ENCODE measurements around the gene MOG.

Gene MOG

DNA sequence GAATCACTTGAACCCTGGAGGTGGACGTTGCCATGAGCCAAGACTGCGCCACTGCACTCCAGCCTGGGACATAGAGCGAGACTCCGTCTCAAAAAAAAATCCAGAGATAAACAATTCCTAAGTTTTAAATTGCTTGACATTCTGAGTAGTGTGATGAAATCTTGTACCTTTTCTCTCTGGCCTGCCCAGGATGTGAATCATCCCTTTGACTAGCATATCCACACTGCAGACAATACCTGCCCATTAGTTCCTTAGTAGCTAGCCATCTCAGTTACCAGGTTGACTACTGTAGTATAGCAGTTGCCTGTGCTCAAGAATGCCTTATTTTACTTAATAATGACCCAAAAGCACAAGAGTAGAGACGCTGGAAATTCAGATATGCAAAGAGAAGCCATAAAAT lies 21.2 kb downstream of the MOG start:
- no peak for DNase-seq

DNA sequence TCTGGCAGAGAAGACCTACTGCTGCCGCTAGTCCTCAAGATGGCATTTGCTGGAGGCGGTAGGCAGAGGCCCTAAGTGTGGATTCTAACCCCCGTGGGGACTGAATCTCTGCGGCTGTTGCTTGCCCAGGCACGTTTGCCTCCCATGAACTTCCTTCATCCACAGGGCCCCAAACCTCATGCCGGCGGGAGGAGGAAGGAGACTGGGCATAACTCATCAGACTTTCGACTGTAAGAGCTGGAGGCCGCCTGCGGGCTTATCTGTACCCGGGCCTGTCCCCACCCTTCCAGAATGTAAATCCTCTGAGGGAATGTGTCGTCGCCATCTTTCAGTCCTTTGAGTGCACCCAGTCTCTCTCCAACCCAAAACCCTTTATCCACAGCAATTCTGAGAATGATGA lies 23.1 kb downstream of the MOG start:
- DNase-seq, result no peak

DNA sequence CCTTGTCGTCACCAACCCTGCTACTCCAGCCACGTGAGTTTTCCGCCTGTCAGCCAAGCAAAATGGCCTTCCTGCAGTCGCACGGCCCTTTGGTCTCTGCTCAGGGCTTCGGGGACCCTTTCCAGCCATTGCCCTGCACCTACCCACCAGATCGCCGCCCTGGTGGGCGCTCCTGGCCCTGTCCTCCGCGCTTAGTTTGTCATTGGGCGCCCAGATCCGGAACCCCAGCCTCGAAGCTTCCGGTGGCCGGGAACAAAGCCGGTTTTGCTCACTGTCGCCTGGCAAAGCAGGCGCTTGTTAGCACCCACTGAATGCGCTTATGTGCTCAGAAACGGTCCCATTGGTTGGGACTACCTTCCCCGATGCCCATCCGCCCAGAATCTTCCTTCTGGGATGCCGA lies 23.5 kb downstream of the MOG start:
- DNase-seq, result no peak

DNA sequence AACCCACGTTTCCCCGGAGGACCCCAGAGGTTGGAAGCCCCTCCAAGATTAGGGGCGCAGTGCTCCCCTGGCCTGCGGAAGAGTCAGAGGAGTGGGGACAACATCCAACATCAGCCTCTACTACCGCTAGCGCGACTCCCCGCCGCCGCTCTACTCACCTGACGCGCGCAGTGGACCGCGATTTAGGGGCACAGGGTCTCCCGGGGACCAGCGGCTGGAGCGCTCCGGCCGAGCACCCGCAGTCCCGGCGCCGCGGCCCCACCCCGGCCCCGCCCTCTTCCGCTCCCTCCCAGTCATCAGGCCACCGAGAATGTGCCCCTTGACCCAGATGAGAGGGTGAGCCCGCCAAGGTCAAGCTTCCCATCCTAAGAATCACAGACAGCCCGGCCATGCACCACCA lies 24.0 kb downstream of the MOG start, which contains the start of gene ZFP57:
Gene ZFP57, minus strand, starts transcription at position 249 of the 400 bp plus-strand sequence. CDS start 4,149 bp downstream, outside the sequence.
- no peak for DNase-seq

DNA sequence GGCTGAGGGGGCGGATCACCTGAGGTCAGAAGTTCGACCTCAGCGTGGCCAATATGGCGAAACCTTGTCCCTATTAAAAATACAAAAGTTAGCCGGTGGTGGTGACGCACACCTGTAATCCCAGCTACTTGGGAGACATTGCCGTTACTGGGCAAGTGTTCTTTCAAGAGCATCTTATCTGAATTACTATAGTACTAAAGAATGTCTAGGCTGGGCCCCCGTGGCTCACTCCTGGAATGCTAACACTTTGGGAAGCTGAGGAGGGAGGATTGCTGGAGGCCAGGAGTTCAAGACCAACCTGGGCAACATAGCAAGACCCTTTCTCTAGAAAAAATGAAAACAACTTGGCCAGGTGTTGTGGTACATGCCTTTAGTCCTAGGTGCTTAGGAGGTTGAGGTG lies 24.9 kb downstream of the MOG start:
- DNase-seq, result no peak

DNA sequence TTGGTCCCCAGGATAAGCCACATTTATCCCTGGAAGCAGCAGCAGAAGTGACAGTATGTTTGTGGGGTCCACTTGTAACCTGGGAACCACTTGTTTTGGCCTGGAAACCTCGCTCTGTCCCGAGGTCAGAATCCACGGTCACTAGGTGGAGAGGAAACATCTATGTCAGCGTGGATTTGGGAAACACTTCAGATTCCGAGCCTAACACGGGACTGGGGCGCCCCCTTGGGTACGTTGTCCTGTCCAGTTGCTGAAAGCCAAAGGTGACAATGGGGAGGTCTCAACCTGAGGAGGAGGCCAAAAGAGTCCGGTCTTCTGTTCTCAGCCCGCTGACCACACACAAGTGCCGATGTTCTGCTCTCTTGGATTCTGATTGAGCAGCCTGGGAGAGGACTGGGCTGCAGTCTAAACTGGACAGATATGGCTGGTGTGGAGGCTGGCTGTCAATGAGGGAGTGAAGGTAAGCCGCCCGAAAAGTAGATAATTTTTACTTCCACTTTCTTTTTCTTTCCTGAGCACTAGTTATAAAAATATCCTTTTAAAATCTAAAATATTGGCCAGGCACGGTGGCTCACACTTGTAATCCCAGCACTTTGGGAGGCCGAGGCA lies 28.9 kb downstream of the MOG start:
- DNase-seq, result no peak

DNA sequence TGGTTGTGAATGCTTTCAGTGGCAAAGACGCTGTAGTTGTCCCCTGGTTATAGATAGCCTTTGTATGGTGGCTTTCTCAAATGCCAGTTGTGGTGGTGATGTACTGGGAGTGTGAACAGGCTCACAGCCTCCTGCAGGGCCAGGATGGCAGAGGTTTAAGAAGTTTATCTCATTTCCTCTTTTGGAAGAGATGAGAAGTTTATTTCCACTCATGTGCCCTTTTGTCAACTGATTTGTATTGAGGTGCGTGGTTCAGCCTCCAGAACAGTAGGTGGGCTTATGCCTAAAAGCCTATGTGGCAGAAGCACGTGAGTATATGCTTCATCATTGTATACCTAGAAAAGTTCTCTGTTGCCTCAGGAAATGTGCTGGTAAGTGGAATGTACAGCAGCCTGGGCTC lies 37.7 kb downstream of the MOG start:
- no peak for DNase-seq

DNA sequence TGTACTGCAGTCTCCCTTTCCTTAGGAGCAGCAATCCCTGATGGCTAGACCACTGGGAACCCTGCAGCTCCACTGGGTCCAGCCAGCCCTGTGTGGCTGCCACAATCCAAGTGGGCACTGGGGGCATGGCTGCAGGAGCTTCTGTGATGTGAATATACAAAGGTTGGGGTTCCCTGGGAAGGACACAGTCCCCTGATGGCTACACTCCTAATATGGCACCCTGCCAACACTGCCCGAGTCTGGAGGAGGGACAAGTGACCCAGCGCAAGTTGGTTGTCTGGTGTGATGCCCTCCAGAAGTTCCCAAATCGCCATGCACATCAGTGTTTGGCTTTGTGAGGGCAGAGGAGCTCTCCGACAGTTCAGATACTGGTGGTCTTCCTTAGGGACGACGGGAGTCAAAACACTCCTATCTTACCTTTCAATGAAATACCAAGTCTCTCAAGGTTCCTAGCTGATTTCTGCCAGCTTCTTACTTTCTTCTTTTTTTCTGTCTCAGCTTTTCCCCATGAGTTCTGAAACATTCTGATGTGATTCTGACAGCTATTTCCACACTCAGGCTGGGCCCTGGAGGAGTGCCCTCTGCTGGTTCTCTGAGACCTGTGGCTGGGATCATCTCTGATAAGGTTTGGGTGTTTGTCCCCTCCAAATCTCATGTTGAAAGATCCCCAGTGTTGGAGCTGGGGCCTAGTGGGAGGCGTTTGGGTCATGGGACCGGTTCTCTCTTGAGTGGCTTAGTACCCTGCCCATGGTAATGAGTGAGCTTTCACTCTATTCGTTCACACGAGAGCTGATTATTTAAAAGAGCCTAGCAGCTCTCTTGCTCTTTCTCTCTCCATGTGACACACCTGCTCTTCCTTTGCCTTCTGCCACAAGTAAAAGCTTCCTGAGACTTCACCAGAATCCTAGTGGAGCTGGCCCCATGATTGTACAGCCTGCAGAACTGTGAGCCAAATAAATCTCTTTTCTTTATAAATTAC lies 39.5 kb downstream of the MOG start:
- no peak for DNase-seq

DNA sequence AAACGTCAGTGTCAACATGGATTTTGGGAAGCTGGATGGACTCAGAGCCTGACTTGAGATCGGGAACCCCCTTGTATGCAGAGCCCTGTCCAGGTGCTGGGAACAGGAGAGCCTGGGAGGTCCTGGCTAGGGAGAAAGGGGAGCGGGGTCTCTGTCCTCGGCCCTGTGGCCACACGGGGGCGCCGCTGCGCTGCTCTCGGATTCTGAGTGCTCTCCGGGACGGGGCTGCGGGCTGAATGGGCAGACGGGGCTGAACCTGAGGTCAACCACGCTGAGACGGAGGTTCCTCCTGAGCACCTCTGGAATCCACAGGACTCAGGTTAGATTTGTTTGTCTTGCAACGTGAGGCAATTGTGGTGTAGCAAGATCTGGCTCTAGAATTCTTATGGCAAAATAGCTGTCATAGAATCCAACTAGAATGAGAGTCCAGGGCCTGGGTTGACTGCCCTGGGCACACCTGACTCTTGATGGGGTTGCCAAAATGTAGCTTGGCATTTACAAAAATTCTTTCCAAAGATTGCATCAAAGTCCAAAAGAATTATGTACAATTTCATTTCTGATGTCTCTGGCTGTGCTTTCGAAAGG lies 45.7 kb downstream of the MOG start:
- DNase-seq, result peak; percentile 91

DNA sequence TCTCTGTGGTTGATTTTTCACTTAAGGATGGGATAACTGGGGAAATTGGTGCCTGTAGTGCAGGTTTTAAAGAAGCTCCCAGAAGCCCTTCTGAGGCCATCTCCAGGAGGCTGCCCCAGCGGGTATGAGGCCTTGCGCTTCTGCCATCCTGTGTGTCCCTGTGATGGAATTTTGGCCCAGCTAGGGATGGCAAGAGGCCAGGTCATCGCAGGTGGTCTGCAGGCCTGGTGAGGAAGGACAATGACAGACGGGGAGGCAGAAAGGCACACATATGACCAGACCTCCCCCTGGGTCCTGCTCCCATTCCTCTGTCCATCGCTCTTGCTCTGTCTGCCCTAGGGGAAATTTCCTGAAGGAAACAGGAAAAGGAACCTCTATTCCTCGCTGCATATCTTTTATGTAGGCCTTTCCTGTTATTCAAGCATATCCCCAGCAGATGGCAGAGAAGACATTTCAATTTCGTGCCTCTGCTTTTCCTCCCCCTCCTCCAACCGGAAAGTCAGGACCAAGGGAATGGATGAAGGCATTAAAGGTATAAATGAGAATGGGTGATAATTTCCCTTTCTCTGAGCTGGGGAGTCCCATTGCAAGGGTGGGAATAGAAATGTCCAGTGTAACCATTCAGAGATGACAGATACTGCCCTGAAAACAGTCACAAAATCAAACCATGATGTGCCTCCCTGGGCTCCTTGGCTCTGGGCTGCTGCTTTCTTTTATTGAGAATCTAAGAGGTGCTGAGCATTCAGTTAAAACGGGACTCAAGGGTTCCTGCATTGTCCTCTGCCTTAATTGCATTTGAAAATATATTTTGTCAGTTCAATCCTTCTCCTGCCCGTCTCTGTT lies 48.7 kb downstream of the MOG start:
- no peak for DNase-seq

DNA sequence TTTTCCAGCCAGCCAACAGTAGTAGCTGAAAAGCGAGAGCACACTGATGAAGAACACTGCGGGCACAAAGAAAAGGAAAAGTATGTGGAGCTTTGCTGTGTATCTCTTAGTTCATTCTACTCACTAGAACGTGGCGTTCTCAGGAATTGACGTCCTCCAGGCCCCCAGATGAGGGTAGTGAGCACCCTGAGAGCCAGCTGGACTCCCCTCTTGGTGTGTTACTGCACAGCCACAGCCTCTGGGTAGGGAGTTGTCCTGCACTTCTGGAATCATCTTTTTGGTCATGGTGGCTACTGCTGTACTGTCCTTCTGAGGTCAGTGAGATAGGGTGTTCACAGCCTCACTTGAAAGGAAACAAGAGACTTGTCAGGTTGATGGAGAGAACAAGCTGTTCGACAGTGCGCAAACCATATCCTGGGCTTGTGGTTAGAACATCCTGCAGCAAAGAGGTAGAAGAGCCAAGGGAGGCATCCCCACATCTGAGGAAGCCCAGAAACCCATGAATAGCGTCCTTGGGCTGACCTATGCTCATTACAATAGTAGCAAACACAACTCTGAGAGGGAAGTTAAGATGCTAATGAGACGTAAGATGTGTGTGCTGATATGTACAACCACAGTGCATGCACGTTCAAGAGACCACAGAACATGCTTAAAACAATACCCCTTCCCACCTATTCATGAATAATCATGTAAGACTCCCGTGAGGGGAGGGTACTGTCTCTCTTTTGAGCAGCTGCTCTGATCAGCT lies 51.7 kb downstream of the MOG start:
- DNase-seq, result peak; percentile 80

DNA sequence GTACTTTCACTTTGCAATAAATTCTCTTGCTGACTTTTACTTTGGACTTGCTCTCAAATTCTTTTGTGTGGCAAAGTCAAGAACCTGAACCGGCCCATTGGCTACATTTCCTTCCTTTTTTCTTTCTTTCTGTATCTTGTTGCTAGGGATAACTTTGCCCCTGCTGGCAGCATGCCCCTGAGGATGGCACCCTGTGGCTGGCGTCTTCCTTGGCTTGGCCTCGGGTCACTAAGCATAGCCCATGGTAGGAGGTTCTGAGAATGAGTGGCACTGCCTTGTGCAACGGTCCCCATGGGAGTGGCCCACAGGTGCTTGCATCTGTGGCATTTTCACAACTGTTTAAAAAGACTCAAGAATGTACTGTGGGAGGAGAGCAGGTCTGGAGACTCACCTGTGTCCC lies 52.3 kb downstream of the MOG start:
- peak; percentile 69 for DNase-seq

DNA sequence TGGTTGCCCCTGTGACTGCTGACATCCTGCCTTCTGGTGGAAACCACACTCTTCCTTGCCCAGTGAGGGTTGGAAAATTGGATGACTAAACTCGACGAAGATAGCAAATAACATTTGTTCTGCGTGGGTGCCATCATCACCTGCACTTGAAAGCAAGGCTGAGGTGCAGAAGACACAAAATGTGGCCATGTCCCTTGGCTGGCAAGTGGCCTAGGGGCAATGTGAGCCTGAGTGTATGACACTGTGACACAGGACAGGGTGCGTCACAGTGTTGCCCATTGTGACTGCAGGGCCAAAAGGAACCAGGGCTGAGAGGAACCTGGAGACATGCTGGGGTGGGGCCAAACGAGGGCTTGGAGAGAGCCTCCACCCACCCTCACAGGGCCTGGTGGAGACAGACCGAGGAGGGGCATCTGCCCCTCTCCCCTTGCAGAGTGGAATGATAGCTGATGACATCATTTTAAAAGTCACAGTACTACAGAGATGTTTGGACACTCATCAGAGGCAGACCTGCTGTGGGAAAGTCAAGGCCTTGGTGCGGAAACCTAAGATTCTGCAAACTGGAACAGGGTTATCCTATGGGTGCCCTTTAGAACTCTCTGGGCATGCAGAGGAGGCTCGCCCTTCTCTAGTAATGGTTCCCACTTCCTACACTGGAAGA lies 53.5 kb downstream of the MOG start:
- DNase-seq, result no peak

DNA sequence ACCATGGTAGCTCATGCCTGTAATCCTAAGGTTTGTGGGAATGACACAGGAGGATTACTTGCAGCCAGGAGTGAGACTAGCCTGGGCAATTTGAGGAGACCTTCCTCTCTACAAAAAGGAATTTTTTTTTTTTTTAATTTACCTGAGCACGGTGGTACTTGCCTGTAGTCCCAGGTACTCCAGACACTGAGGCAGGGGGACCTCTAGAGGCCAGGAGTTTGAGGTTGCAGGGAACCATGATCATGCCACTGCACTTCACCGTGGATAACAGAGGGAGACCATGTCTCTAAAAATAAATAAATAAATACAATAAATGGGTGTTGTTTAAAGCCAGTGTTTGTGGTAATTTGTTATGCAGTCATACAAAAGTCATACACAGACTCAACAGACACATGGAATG lies 64.0 kb downstream of the MOG start:
- DNase-seq, result no peak
